GM12872 (cell line): ENCODE results near the gene RAB27A.

Source experiments
- CTCF ChIP-seq: IDR thresholded peaks from 3 replicates; pipeline ENCODE4 v1.5.1; 2011; ENCODE audit warnings: low read depth, mild to moderate bottlenecking, low read length, moderate library complexity; ENCODE audit not compliant: insufficient read depth

Gene RAB27A

GRCh38 chr15:55284426-55284825 is 5.2 kb downstream of the RAB27A start:
- TF ChIP-seq CTCF: no peak

- no peak for TF ChIP-seq CTCF
Measured at GRCh38 chr15:55283379-55284147, 6.0 kb downstream of the RAB27A start.

- no peak for TF ChIP-seq CTCF
Measured at GRCh38 chr15:55282284-55282833, 7.3 kb downstream of the RAB27A start.

GRCh38 chr15:55281517-55282228 is 7.9 kb downstream of the RAB27A start:
- no peak for TF ChIP-seq CTCF

- no peak for TF ChIP-seq CTCF
Measured at GRCh38 chr15:55279746-55280351, 9.8 kb downstream of the RAB27A start.

- TF ChIP-seq CTCF: no peak
Measured at GRCh38 chr15:55279100-55279745, 10.4 kb downstream of the RAB27A start.

- TF ChIP-seq CTCF: no peak
Measured at GRCh38 chr15:55277715-55278114, 11.9 kb downstream of the RAB27A start.
